ENCODE data around the gene CAMKK2.

GRCh38 chr12:121263206-121263935 is 33.1 kb downstream of the CAMKK2 start:
- TF ChIP-seq CTCF (conservative IDR thresholded peaks at IDR 0.05; ENCODE audit: low read length), result no peak
- no peak for TF ChIP-seq EZH2phosphoT487 (IDR thresholded peaks at IDR 0.05; ENCODE audit: borderline replicate concordance, low read depth, low read length)
